ENCODE measurements around the gene ZMYND11.
"Not testable (repeated sequence)": the region's sequence is repeated elsewhere in the genome, so short reads cannot be mapped to it uniquely, and the experiment has no call there.

The ZMYND11 gene

DNA sequence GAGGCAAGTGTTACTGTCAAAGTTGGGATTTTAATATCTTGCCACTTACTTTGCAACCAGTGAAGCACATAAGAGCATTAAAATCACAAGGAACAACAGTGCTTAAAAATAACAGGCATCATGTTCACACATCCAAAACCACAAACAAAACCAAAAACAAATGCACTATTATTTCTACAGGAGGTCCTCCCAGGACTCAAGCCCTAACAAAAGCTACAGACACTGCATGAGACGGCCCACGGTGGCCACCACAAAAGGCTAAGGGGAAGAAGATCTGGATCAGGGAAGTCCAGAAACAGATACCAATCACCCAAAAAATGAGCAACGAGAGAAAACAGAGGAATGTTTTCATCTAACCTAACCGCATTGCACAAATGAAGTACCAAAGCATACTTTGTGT is 158.4 kb downstream of the ZMYND11 start:
- TF ChIP-seq, protein P1, sequence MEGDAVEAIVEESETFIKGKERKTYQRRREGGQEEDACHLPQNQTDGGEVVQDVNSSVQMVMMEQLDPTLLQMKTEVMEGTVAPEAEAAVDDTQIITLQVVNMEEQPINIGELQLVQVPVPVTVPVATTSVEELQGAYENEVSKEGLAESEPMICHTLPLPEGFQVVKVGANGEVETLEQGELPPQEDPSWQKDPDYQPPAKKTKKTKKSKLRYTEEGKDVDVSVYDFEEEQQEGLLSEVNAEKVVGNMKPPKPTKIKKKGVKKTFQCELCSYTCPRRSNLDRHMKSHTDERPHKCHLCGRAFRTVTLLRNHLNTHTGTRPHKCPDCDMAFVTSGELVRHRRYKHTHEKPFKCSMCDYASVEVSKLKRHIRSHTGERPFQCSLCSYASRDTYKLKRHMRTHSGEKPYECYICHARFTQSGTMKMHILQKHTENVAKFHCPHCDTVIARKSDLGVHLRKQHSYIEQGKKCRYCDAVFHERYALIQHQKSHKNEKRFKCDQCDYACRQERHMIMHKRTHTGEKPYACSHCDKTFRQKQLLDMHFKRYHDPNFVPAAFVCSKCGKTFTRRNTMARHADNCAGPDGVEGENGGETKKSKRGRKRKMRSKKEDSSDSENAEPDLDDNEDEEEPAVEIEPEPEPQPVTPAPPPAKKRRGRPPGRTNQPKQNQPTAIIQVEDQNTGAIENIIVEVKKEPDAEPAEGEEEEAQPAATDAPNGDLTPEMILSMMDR (conservative IDR thresholded peaks at IDR 0.05) = no peak
- H3K27ac ChIP-seq = no peak overlapping the region

DNA sequence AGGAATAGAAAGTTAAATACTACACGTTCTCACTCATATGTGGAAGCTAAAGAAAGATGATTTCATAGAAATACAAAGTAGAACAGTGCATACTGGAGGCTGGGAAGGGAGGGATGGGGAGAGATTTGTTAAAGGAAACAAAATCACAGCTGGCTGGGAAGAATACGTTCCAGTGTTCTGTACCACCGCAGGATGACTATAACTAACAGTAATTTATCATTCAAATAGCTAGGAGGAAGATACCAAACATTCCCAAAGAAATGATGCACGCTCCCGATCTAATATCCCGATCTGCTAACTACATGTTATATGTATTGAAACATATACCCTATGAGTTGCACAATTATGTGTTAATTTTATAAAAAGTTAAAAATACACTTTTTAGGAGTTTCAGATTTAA is 162.3 kb downstream of the ZMYND11 start:
- no peak overlapping the region for H3K27ac ChIP-seq
- TF ChIP-seq, protein P1 (conservative IDR thresholded peaks at IDR 0.05) = no peak

DNA sequence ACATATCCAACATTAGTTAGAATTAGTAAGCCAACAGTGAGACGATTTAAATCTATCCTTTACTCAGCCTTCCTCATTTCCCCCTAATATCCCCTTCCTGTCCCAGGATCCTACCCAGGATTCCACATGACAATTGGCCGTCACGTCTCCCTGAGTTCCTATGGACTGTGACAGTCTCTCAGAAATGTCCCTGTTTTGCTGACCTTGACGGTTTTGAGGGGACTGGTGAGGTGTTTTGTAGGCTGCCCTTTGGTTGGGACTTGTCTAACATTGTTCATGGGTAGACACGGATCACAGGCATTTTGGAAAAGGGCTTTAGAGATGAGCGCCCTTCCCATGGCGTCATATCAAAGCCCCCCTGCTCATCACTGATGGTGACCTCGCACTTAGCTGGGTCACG is 162.8 kb downstream of the ZMYND11 start:
- TF ChIP-seq, protein P1 (conservative IDR thresholded peaks at IDR 0.05) = no peak
- no peak overlapping the region for H3K27ac ChIP-seq

DNA sequence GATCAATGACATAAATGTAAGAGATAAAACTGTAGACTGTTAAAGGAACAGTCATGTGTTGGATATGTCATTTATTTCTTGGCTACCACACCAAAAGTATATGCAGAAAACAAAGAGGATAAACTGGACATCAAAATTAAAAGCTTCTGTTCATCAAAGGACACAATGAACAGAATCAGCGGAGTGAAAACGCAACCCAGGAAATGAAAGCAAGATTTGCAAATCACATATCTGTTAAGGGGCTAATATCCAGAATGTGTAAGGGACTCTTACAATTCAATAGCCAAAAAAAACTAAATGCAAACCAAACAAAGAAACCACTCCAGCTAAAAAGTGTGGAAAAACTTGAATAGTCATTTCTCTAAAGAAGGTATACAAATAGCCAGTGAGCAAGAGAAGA is 164.3 kb downstream of the ZMYND11 start:
- no peak overlapping the region for H3K27ac ChIP-seq
- TF ChIP-seq, protein P1 (conservative IDR thresholded peaks at IDR 0.05) = no peak

DNA sequence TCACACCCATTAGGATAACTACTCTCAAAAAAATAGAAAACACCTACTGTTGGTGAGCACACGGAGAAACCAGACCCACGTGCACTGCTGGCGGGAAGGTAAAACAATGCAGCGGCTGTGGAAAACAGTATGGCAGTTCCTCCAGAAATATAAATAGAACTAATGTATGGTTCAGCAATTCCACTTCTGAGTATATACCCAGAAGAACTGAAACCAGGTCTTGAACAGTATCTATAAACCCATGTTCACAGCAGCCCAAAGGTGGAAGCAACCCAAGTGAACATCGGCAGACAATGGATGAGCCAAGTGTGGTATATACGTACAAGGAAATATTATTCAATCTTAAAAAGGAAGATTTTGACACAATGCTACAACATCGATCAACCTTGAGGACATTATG is 164.7 kb downstream of the ZMYND11 start:
- TF ChIP-seq, protein P1 (conservative IDR thresholded peaks at IDR 0.05) = no peak
- no peak overlapping the region for H3K27ac ChIP-seq

DNA sequence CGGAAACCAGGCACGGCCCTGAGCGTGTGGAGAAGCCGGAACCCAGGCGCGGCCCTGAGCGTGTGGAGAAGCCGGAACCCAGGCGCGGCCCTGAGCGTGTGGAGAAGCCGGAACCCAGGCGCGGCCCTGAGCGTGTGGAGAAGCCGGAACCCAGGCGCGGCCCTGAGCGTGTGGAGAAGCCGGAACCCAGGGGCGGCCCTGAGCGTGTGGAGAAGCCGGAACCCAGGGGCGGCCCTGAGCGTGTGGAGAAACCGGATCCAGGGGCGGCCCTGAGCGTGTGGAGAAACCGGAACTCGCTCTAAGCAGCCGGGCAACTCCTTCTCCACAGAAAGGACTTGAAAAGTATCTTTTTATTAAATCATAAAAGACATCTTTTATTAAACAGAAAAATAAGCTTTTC is 165.3 kb downstream of the ZMYND11 start:
- H3K27ac ChIP-seq = not testable (repeated sequence)

DNA sequence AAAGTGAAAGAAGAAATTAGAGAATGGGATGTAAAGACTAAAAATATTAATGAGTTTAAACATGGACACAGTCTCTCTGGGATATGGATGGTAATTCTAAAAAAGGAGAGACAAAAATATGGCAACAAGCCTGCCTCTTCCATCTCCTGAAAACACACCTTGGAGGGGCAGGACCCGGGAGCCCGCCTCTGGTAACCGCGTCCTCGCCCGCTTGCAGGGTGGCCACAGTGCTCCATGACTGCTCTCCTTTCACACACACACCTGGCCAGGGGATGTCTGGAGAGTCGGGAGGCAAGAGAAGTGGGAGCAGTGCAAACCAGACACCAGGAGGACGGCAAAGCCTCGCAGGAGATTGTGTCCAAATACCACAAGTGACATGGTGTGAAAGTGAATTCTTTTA is 166.3 kb downstream of the ZMYND11 start:
- TF ChIP-seq, protein P1 (conservative IDR thresholded peaks at IDR 0.05) = no peak

More for the DNA sequence above, 166.3 kb downstream of the ZMYND11 start:
- no peak overlapping the region for H3K27ac ChIP-seq

Data from VCaP (cell line).